HCT116 (cell line): Measurements from ENCODE around the gene ESM1. TPM values are rescaled to one million over a fixed set of nuclear protein-coding genes. Genes with fewer than 3 reads are reported as not detected.

Experiments
- ATAC-seq: fragments of 200-7000 bp; cut with Tn5 transposase; 2 replicates; pipeline ENCODE4 v1.9.1; 2020; ENCODE audit warnings: mild to moderate bottlenecking, moderate library complexity
- BruUV-seq: library from RNA; stranded (reverse); fragments of 400-500 nt; replicated peaks from 2 replicates; lab custom pipeline; 2021; lab: Mats Ljungman, UMichigan
- CTCF ChIA-PET: fragments of 300-600 bp; sonication (Branson Sonifier 250); formaldehyde crosslinking; loops from one replicate; lab custom pipeline; 2021; ENCODE audit warnings: antibody characterized with exemption; lab: Charles Lee
- POLR2A ChIA-PET: fragments of 300-600, 350-600 bp; sonication (Branson Sonifier 250); formaldehyde crosslinking; loops from one replicate; lab custom pipeline; 2021; ENCODE audit warnings: antibody characterized with exemption; lab: Charles Lee
- RAD21 ChIA-PET, 2 experiments: fragments of 300-600 bp; sonication (Branson Sonifier 250); formaldehyde crosslinking; loops; one replicate each; lab custom pipeline; 2023; ENCODE audit warnings: low total read pairs in 2 of 2; ENCODE audit not compliant: uncharacterized antibody in 2 of 2, unreplicated experiment in 2 of 2, low non-redundant PET in 1 of 2; lab: Charles Lee
- DNase-seq: peaks from one replicate; pipeline ENCODE4 v3.0.0-alpha.2; 2010; ENCODE audit warnings: low read depth, low spot score
- H2AFZ ChIP-seq: fragments of 200-600 bp; shearing (Covaris generic), sonication (generic); 2 replicates; pipeline ENCODE4 v1.6.1; 2017; ENCODE audit warnings: low read depth, mixed run types, mixed read lengths, antibody characterized with exemption, low read length; ENCODE audit not compliant: poor library complexity, severe bottlenecking
- H3K27ac ChIP-seq: 2 replicates; pipeline ENCODE4 v1.5.1; 2012; ENCODE audit warnings: low read depth, low read length
- H3K27me3 ChIP-seq: fragments of 200-600 bp; sonication (generic); 2 replicates; pipeline ENCODE4 v1.6.1; 2016; ENCODE audit warnings: mixed run types, low read length, mixed read lengths; ENCODE audit not compliant: insufficient read depth
- H3K36me3 ChIP-seq, 2 experiments: fragments of 200-500 bp in 1 of 2; fragments of 200-600 bp in 1 of 2; sonication (Bioruptor generic) in 1 of 2; sonication (generic) in 1 of 2; 2 replicates each; pipeline versions ENCODE4 v1.5.1 to v1.6.1; 2014 to 2016; ENCODE audit warnings: low read length in 2 of 2, inconsistent platforms in 1 of 2, mixed read lengths in 1 of 2, mixed run types in 1 of 2; ENCODE audit not compliant: insufficient read depth in 2 of 2, control insufficient read depth in 1 of 2
- H3K4me1 ChIP-seq, 2 experiments: fragments of 200-600 bp in 1 of 2; sonication (generic) in 1 of 2; 2 replicates each; pipeline versions ENCODE4 v1.5.1 to v1.6.1; 2012 to 2017; ENCODE audit warnings: low read length in 2 of 2, inconsistent platforms in 1 of 2, mild to moderate bottlenecking in 1 of 2, mixed read lengths in 1 of 2, mixed run types in 1 of 2, moderate library complexity in 1 of 2; ENCODE audit not compliant: insufficient read depth in 2 of 2, control insufficient read depth in 1 of 2
- H3K4me2 ChIP-seq: fragments of 200-600 bp; sonication (generic); 2 replicates; pipeline ENCODE4 v1.6.1; 2017; ENCODE audit warnings: mixed run types, low read length, mixed read lengths
- H3K4me3 ChIP-seq, 2 experiments: fragments of 200-600 bp in 1 of 2; sonication (generic) in 1 of 2; replicated peaks in 1 of 2; 2 replicates each; pipeline ENCODE4 v1.5.1; 2011 to 2016; ENCODE audit warnings: low read length in 2 of 2, control low read depth in 1 of 2, low read depth in 1 of 2, mild to moderate bottlenecking in 1 of 2, mixed read lengths in 1 of 2, mixed run types in 1 of 2
- H3K79me2 ChIP-seq: fragments of 200-600 bp; sonication (generic); 2 replicates; pipeline ENCODE4 v1.6.1; 2017; ENCODE audit warnings: mild to moderate bottlenecking, mixed run types, low read length, moderate library complexity, mixed read lengths; ENCODE audit not compliant: insufficient read depth
- H3K9ac ChIP-seq: fragments of 200-600 bp; sonication (generic); 2 replicates; pipeline ENCODE4 v1.6.1; 2016; ENCODE audit warnings: low read length, mixed read lengths
- H3K9me2 ChIP-seq: fragments of 200-600 bp; sonication (generic), shearing (Covaris generic); 2 replicates; pipeline ENCODE4 v1.6.1; 2017; ENCODE audit warnings: mixed run types, mild to moderate bottlenecking, moderate library complexity; ENCODE audit not compliant: insufficient read depth
- H3K9me3 ChIP-seq, 2 experiments: fragments of 200-500 bp in 1 of 2; fragments of 200-600 bp in 1 of 2; sonication (Bioruptor generic) in 1 of 2; sonication (generic) in 1 of 2; 2 replicates each; pipeline ENCODE4 v1.6.1; 2014 to 2017; ENCODE audit warnings: low read length in 2 of 2, mixed read lengths in 2 of 2, inconsistent platforms in 1 of 2, low read depth in 1 of 2, mild to moderate bottlenecking in 1 of 2, mixed run types in 1 of 2, moderate library complexity in 1 of 2; ENCODE audit not compliant: control insufficient read depth in 1 of 2, insufficient read depth in 1 of 2
- H4K20me1 ChIP-seq: fragments of 200-600 bp; sonication (generic), shearing (Covaris generic); 2 replicates; pipeline ENCODE4 v1.6.1; 2017; ENCODE audit warnings: mixed run types, mild to moderate bottlenecking, moderate library complexity; ENCODE audit not compliant: insufficient read depth
- CBX3 ChIP-seq: IDR thresholded peaks from 2 replicates; pipeline ENCODE4 v1.6.1; 2012; ENCODE audit warnings: low read depth
- CEBPB ChIP-seq: IDR thresholded peaks from 2 replicates; pipeline ENCODE4 v1.6.1; 2012; ENCODE audit warnings: low read depth
- CTCF ChIP-seq, 3 experiments: fragments of 200-600 bp in 1 of 3; sonication (generic) in 1 of 3; IDR thresholded peaks in 2 of 3; conservative IDR thresholded peaks in 1 of 3; 2 replicates each; pipeline ENCODE4 v1.5.1; 2012 to 2017; ENCODE audit warnings: low read depth in 2 of 3, low read length in 2 of 3, antibody characterized with exemption in 1 of 3, borderline replicate concordance in 1 of 3, control low read depth in 1 of 3, mild to moderate bottlenecking in 1 of 3, mixed read lengths in 1 of 3, mixed run types in 1 of 3, moderate library complexity in 1 of 3; ENCODE audit not compliant: insufficient read depth in 1 of 3
- EGR1 ChIP-seq: IDR thresholded peaks from 2 replicates; pipeline ENCODE4 v1.6.1; 2012; ENCODE audit warnings: low read depth
- ELF1 ChIP-seq: IDR thresholded peaks from 2 replicates; pipeline ENCODE4 v1.6.1; 2012; ENCODE audit warnings: low read depth, borderline replicate concordance
- EZH2 ChIP-seq: fragments of 200-600 bp; sonication (generic); IDR thresholded peaks from 2 replicates; pipeline ENCODE4 v1.6.1; 2017; ENCODE audit warnings: antibody characterized with exemption, mixed run types
- EZH2phosphoT487 ChIP-seq: fragments of 200-600 bp; IDR thresholded peaks from 2 replicates; pipeline ENCODE4 v1.6.1; 2018; ENCODE audit warnings: antibody characterized with exemption, borderline replicate concordance
- POLR2A ChIP-seq: IDR thresholded peaks from 2 replicates; pipeline ENCODE4 v1.7.0; 2011; ENCODE audit warnings: borderline replicate concordance; ENCODE audit not compliant: insufficient read depth, insufficient read length; ENCODE audit errors: extremely low read depth
- POLR2AphosphoS5 ChIP-seq: IDR thresholded peaks from 2 replicates; pipeline ENCODE4 v1.6.1; 2011; ENCODE audit warnings: mild to moderate bottlenecking, low read depth, low read length, moderate library complexity
- RAD21 ChIP-seq: IDR thresholded peaks from 2 replicates; pipeline ENCODE4 v1.6.1; 2012; ENCODE audit warnings: low read depth, mild to moderate bottlenecking
- REST ChIP-seq: IDR thresholded peaks from 2 replicates; pipeline ENCODE4 v1.6.1; 2012; ENCODE audit warnings: low read depth
- SIN3A ChIP-seq: IDR thresholded peaks from 2 replicates; pipeline ENCODE4 v1.6.1; 2012; ENCODE audit warnings: low read depth
- SP1 ChIP-seq: IDR thresholded peaks from 2 replicates; pipeline ENCODE4 v1.6.1; 2012; ENCODE audit warnings: low read depth
- SRF ChIP-seq: IDR thresholded peaks from 2 replicates; pipeline ENCODE4 v1.6.1; 2012; ENCODE audit warnings: low read depth
- ZFX ChIP-seq: fragments of 450-650 bp; IDR thresholded peaks from 2 replicates; pipeline ENCODE4 v1.6.1; 2017
- intact Hi-C: fragments of 100-400 bp; cut with micrococcal nuclease; formaldehyde crosslinking; loops from 2 replicates; pipeline ENCODE4 v1.10.0; 2022
- total RNA-seq: library from RNA; stranded (reverse); gene quantifications from one replicate; pipeline ENCODE4 v1.2.1, GENCODE V29; 2021; ENCODE audit not compliant: unreplicated experiment
- TF ChIP-seq, protein P1 (sequence below): IDR thresholded peaks from 2 replicates; pipeline ENCODE4 v1.6.1; 2011; ENCODE audit warnings: mild to moderate bottlenecking, low read length, moderate library complexity; ENCODE audit not compliant: insufficient replicate concordance; ENCODE audit errors: extremely low read depth
- TF ChIP-seq, protein P2 (sequence below): IDR thresholded peaks from 2 replicates; pipeline ENCODE4 v1.6.1; 2012

Gene ESM1
- total RNA-seq, 1 experiment from 2014 or later: not detected

DNA sequence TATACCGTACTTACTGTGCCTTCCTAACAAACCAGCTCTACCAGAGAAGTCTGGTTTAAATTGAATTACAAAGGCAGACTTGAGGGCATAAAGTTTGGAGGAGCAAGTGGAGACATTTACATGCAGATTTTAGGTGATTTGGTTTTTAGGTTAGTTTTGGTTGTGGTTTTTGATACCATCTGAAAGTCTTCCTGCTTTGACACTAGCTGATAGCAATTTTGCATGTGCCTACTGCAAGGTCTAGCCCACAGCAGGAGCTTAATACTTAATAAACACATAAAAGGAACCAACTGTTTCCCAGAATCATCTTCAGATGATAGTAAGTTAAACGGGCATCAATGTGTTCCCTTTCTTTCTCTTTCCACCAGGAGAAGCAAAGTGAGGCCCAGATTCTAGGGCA, 3.4 kb upstream of the ESM1 start:
- ChIA-PET RAD21 (interaction anchor here in 1 of 2 experiments (0.6 kb wide), 1 partner anchor 21 kb away, joined by 6 read pairs; no protein-coding TSS in a partner anchor), POLR2A (no interaction called here), CTCF (interaction anchor here (0.8 kb wide), 1 partner anchor 171 kb away, joined by 3 read pairs; no protein-coding TSS in a partner anchor)
- intact Hi-C loops: no loop called here
- H3K27me3 ChIP-seq: peaks cover 76% of the 10 kb centered on the region
- BruUV-seq: no TSS peak
- no peak overlapping the region for H3K4me3 ChIP-seq
- DNase-seq (no peak), ATAC-seq (no peak)
- no peak overlapping the region for H3K9ac ChIP-seq
- TF ChIP-seq EGR1: no peak
- no peak for TF ChIP-seq REST
- TF ChIP-seq RAD21: no peak
- no peak for TF ChIP-seq POLR2A
- TF ChIP-seq, protein P1, sequence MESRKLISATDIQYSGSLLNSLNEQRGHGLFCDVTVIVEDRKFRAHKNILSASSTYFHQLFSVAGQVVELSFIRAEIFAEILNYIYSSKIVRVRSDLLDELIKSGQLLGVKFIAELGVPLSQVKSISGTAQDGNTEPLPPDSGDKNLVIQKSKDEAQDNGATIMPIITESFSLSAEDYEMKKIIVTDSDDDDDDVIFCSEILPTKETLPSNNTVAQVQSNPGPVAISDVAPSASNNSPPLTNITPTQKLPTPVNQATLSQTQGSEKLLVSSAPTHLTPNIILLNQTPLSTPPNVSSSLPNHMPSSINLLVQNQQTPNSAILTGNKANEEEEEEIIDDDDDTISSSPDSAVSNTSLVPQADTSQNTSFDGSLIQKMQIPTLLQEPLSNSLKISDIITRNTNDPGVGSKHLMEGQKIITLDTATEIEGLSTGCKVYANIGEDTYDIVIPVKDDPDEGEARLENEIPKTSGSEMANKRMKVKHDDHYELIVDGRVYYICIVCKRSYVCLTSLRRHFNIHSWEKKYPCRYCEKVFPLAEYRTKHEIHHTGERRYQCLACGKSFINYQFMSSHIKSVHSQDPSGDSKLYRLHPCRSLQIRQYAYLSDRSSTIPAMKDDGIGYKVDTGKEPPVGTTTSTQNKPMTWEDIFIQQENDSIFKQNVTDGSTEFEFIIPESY: no peak
- TF ChIP-seq EZH2: no peak
- TF ChIP-seq EZH2phosphoT487: no peak
- no peak for TF ChIP-seq CEBPB
- TF ChIP-seq, protein P2, sequence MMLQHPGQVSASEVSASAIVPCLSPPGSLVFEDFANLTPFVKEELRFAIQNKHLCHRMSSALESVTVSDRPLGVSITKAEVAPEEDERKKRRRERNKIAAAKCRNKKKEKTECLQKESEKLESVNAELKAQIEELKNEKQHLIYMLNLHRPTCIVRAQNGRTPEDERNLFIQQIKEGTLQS: no peak
- no peak for TF ChIP-seq SIN3A
- no peak for TF ChIP-seq ELF1
- TF ChIP-seq ZFX: no peak
- no peak for TF ChIP-seq CBX3
- no peak for TF ChIP-seq CTCF (IDR thresholded peaks at IDR 0.05 in 2 of 3, conservative IDR thresholded peaks at IDR 0.05 in 1 of 3; ENCODE audit: borderline replicate concordance in 1 of 3, insufficient read depth in 1 of 3, low read depth in 2 of 3, low read length in 2 of 3)
- TF ChIP-seq SRF: no peak
- TF ChIP-seq SP1: no peak
- no peak for TF ChIP-seq POLR2AphosphoS5
- no peaks in the 10 kb centered on the region for H3K4me1 ChIP-seq
- H3K9me3 ChIP-seq: no peaks in the 10 kb centered on the region
- no peak overlapping the region for H3K27ac ChIP-seq
- no peak overlapping the region for H2AFZ ChIP-seq
- no peaks in the 10 kb centered on the region for H3K36me3 ChIP-seq
- no peak overlapping the region for H3K4me2 ChIP-seq
- H4K20me1 ChIP-seq: no peaks in the 10 kb centered on the region
- no peaks in the 10 kb centered on the region for H3K79me2 ChIP-seq
- H3K9me2 ChIP-seq: no peaks in the 10 kb centered on the region
